HG02610 (cell line): ENCODE results near the gene CACNA2D1.
A peak's percentile ranks its signal among the peaks of the same experiment; 100 is the strongest.

Experiments
- ATAC-seq: cut with Tn5 transposase; IDR thresholded peaks from one replicate; pipeline ENCODE4 v1.9.1; 2021; ENCODE audit warnings: mild to moderate bottlenecking, moderate library complexity; ENCODE audit not compliant: unreplicated experiment

Gene CACNA2D1

DNA sequence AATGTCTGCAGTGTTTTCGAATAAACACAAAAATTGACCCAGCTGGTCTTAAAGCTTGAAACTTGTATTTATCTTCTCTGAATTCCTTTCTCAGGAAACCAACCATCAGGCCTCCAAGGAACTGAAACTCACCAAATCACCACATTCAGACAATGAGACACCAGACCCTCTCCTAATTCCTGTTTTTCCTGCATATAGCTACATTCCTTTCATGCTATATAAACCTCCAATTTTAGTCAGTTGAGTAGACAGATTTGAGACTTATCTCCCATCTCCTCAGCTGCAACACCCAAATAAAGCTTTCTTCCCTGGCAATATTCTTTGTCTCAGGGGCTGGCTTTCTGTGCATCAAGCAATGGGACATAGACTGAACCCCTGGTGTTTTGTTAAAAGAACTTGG is 317.0 kb downstream of the CACNA2D1 start:
- ATAC-seq = no peak

DNA sequence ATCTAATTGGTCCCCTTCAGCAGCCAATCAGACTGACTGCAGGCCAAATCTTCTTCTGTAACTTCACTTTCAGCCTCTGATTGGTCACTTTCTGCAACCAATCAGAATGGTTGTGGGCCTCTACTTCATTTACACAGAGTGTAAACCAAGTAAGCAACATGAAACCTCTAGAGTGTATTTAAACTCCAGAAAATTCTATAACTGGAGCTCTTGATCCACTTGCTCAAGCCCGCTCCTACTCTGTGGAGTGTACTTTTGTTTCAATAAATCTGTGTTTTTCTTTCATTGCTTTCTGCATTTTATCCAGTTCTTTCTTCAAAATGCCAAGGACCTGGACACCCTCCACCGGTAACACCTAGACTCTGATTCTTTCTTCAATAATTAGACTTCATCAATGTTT is 319.1 kb downstream of the CACNA2D1 start:
- no peak for ATAC-seq

DNA sequence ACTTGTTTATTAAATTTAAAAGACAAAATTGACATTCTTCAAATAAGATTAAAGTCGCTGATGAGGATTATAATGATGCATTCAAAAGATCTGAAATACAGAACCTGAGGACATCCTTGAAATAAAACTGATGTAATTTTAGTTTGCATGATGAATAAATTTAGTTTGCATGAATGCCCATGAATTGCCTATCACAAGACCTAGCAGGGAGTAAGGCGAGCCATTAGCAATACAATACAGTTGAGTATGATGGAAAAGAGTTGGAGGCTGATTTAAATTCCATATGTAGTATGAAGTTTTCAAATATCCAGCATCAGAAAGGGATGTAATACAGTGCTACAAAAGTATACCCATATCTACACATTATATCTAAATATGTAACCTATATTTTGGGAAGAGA is 321.3 kb downstream of the CACNA2D1 start:
- no peak for ATAC-seq

DNA sequence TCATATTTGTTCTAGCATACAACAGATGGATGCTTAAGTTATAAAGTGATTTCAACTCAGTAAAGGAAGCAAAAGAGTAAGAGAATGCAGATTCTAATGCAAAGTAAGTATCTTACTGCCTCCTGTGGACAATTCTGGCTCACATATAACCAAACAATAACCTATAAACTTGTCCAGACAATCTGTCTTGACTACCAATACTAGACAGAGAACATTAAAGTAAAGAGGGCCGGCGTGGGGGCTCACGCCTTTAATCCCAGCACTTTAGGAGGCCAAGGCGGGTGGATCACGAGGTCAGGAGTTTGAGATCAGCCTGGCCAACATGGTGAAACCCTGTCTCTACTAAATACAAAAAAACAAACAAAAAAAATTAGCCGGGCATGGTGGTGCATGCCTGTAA is 329.3 kb downstream of the CACNA2D1 start:
- ATAC-seq = no peak

DNA sequence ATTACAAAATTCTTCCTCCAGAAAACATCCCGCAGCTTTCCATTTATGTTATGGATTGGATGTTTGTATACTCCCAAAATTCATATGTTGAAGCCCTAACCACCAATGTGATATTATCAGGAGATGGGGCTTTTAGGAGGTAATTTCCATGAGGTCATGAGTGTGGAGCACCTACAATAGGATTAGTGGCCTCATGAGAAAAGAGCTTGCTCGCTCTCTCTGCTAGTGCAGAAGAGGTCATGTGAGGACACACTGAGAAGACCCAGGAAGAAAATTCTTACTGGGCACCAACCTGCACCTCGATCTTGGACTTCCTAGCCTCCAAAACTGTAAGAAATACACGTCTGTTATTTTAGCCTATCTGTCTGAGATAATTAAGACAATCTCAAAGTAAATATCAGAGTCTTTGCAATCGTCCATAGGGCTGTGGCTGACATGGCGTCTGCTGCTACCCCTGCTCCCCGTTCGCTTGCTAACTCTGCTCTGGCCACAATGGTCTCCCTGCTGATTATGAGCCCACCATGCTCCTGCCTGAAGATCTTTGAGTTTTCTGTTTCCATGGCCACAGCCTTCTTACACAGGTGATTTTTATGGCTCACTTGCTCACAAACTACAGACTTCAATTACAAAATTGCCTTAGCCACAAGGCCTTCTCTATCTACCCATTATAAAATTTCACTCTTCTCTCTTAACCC is 333.3 kb downstream of the CACNA2D1 start:
- no peak for ATAC-seq

DNA sequence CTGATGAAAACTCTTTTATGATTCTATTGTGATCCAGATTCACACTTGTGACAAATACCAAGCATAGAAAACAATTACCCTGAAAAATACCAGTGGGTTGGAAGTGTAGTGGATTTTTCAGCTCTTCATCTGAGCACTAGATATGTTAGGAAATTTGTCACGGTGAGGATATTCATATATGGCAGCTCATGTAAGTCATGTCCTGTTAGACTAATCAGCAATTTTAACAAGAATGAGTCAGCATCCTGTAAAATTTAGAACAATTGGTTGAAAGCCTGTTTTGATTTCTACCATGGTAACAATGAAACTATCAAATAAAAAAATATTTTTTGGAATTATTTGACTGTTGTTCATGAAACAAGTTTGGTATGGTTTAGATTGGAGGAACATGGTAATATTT is 334.3 kb downstream of the CACNA2D1 start:
- no peak for ATAC-seq

DNA sequence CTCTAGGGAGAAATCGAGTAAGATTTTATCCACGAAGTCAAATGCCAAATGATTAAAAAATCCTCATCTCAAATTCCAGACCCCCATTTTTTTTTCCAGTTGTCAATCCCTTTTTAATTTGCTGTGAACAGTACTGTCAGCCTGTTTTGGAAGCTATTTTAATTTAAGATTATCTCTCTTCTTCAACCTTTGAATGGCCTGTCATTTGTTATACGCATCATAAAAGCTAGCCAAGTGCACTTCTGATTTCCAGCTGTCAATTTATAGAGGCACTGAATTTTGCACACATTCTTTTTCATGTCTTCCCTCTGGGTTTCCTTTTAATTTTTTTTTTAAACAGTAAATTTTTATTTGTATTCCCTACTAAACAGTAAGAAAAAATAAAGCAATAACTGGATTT is 337.4 kb downstream of the CACNA2D1 start:
- no peak for ATAC-seq

DNA sequence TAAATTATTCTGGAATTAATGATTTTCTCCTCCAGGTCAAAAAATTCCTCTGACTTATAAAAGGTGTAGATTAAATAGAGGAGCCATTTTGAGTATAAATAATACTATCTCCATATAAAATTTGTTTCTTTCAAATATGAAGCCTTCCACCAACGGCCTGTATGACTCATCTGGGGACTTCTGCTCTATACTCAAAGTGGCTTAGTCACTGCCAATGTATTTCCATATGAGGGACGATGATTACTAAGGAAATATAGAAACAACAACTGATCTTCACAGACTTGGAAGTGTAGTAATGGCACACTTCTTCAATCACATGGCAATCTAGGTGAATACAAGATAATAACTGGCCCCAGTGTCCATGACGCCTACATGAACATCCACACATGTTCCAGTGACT is 338.1 kb downstream of the CACNA2D1 start:
- peak; percentile 60 for ATAC-seq

DNA sequence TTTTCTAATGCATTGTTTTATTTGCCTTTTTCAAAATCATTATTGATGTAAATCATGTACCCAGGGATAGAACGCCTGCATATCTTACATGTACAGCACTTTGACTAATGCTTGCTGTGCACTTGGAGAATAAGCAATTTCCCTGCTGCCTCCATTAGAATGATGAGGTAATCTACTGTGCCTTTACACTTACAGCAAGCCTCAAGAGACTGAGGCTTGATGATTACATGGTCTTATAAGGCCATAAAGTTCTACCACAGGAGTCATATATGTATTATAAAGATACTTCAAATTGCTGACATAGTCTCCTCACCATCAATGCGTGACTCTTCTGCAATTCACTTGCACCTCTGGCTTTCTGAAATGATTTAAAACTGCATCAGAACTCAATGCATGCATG is 345.2 kb downstream of the CACNA2D1 start:
- no peak for ATAC-seq

DNA sequence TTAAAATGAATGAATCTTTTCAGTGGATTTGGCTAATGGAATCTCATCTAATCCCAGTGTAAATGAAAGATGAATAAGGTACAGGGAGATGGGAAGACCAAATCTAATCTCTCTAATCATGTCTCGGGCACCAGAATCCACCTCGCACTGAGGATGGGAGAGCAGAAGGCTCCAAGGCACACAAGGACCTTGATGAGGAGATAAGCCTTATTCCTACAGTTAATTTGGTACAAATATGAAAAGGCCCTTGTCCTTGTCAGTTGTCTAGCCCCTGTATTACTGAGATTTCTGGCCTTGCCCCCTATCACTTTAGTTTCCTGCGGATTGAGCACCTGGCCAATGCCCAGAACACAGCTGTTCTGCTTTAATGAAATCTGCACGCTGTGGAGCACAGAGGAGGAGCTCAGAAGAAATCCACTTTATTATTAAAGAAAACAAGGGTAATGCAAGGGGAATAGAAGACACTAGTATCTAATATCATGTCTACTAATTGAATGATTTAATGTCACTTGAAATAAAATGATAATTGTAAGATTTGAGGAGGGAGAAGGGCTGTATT is 352.4 kb downstream of the CACNA2D1 start:
- ATAC-seq = no peak

DNA sequence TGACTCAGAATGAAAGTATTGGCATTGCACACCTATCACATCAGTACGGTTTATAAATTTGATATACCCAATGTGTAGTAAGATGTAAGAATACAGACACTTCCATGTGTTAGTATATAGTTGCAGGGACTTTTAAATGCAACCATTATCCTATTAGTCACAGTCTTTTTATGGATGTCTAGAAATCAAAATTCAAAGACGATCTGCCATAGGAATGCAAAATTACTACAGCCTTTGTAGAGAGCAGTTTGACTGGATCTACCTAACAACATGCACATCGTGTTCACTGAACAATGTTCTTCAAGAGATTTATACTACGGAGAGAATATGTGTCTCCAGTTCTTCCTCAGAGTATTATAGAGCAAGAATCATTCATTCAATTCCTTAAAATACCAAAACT is 356.5 kb downstream of the CACNA2D1 start:
- ATAC-seq = no peak

DNA sequence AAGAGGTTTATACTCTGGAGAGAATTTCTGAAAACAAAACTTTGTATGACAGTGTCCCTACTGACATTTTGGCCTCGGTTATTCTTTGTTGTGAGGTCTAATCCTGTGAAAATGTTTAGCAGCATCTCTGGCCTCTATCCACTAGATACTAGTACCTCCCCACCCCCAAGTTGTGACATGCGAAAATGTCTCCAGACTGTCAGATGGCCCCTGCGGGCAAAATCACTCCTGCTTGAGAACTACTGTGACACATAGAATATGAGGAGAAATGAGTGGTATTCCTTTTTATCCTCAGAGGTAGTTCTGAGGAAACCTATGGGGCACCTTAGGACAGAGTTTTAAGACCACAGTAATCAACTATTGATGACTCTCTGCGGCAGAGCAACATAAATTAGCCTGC is 358.5 kb downstream of the CACNA2D1 start:
- ATAC-seq = no peak

DNA sequence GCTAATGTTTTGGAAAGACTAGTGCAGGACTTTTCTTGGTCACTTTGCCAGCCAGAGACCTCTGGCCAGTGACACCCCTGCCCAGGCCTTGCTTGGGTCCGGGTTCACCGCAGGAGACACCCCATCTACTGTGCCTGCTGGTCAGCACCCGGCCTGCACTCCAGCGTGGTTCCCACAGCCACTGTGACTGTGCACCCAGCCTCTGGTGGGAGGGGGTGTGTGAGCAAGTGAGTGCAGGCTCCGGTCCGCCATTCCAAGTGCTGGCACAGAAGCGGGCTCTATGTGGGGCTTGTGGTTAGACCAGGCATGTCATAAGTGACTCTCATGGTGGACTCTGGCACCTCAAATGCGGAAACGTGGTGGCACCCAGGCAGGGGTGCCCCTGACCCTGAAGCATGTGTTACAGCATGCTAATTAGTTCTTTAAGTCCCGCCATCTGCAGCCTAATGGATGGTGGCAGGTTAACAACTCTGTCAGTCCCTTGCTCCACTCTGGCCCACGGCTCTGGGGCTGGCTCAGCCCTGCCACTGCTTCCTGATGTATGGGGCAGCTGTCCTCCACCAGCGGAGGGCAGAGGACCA is 361.8 kb downstream of the CACNA2D1 start:
- no peak for ATAC-seq

DNA sequence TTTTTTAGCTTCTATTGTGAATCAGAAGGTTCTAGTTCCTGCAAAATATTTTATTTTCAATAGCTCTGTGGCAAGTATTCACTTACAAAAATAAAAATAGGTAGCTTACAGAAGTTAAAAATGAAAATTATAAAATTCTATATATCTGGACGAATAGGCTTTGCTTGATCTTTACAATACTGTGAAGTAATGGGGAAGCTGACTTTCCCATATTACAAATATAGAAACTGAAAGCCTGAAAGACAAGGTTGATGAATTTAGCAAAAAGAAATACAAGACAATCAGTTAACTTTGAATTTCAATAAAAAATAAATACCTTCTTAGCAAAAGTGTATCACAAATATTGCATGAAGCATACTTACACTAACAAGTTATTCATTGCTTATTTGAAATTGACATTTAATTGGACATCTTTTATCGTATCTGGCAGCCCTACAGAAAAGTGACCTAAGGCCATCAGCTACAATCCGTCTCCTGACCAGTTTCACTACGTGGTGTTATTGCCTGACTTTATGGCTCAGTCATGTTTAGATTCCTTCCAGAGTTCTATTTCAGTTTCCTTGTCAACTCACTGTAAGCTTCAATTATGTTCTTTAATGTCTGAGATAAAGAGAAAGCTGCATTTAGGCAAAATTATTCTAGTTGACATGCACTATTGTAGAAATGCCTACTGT is 363.2 kb downstream of the CACNA2D1 start:
- ATAC-seq = peak; percentile 59

DNA sequence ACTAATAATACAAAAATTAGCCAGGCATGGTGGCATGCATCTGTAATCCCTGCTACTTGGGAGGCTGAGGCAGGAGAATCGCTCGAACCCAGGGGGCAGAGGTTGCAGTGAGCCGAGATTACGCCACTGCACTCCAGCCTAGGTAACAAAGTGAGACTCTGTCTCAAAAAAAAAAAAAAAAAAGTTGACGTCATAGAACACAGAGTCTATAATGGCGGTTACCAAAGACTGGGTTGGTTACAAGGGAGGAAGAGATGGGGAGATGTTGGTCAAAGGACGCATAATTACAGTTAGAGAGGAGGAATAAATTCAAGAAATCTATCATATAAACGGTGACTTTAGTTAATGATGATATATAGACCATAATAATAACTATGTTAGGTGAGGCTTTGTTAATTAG is 364.1 kb downstream of the CACNA2D1 start:
- no peak for ATAC-seq

DNA sequence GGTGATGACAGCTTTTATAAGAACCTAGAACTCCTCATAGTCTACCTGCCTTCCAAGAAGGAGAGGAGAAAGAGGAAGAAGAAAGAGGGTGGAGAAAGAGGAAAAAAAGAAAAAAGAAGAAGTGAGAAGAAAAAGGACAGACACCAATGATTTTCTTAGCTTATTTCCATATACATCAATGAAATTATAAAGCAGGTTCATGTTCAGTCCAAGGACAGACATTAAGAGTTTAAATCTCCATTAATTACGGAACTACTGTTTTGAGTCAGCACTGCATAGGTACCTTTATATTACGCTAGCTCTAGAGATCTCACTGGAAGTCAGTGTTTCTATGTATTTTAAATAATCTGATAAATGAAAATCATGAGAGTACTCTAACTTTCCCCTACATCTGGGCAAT is 364.8 kb downstream of the CACNA2D1 start:
- no peak for ATAC-seq

DNA sequence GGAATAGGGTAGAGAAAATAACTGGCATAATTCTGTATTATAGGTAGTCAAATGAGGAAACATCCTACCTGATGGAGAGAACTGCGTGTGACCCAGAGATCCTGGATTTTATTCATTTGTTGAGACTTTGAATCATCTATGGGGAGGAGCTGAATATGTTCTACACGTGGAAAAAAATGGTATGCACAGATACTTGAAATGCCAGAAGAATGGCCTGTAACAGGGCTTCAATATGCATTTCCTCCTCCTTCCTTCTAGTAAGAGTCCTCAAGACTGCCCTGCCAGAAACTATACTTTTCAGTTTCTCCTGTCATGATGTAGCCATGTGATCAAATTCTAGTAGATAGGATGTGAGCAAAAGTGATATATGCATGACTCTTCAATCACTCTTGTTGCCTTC is 372.1 kb downstream of the CACNA2D1 start:
- ATAC-seq = no peak

DNA sequence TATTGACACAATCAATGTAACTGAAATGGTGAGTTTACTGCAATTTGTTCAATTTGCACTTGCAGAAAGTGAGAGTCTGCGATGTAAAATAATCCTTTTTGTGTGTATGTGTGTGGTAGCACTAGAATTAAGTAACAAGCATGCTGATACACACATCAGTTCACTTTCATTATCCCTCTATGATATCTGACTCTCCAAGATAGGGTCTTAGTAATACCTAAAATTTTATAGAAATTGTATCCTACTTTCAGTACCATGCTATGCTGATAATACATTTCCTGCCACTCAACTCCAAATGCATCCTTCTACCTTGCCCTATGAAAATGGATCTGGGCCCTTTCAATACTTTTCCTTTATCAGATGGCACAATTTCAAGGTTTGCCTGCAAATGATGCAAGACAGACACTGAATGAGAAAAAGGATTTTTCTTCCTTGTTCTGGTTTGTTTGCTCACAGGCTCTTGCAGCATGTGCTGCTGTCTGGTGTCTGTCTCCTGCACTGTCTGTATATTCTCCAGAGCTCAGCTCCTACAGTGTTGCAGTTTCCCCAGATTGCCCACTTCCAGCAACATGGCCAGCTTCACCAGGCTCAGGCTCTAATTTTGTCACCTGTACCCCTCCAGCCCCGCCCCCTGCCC is 375.8 kb downstream of the CACNA2D1 start:
- ATAC-seq = no peak

DNA sequence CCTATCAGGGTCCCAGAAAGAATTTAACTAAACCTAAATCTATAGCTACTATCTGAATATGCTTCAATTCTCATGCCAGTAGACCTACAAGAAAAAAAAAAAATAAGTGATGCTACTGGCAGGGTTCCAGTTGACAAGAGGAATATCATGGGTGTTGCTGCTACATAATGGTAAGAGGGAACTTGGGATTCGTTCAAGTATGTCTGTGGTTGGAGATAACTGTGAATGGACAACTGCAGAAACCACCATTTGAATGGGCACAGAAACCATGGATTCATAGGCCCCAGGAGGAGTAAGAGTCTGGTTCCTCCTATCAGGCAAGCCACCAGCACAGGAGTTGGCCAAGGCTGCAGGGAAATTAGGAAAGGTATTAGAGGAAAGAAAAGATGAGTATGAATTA is 386.1 kb downstream of the CACNA2D1 start:
- ATAC-seq = no peak

DNA sequence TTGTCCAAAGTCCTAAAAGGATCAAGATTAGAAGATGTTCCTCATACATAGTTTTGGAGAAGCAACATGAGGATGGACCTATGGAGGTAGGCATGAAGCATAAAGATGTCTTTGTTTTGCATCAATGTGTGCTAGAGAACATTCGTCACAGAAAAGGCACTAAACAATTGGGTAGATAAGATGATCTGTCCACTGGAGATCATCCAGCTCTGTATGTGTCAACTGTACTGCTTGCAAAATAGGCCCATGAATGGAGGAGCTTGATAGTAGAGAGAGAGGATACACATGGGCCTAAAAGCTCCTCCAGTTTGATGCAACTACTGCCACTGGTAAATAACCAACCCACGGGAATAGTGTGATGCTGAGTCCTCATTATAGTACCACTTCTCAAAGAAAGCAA is 387.3 kb downstream of the CACNA2D1 start:
- ATAC-seq = no peak

DNA sequence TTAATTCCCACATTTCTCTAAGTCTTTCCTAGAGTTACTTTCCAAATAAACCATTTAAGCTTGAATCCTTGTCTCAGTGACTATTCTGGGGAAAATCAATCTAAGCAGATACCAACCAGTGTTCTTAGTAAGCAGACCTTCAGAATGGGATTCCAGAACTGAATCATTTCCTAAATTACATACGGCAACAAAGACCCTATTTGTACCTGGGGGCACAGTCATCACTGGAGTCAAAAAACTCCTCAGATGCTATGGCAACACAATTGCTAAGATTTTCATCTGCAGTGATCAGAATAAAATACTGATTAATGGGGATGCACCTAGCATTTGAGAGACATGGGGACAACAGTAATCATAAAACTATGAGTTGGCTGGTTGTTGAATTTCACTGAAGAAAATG is 389.0 kb downstream of the CACNA2D1 start:
- no peak for ATAC-seq
